Adipocyte (in vitro differentiated cells): Measurements from ENCODE around the gene IFNL4.
A peak's percentile ranks its signal among the peaks of the same experiment; 100 is the strongest.
"Not testable (repeated sequence)": the region's sequence is repeated elsewhere in the genome, so short reads cannot be mapped to it uniquely, and the experiment has no call there.

Experiments used
- DNase-seq: peaks from one replicate; pipeline ENCODE4 v3.0.0-alpha.2; 2015; ENCODE audit warnings: low read depth
- H3K27me3 ChIP-seq: replicated peaks from 2 replicates; pipeline ENCODE4 v1.7.0; 2013; ENCODE audit warnings: mild to moderate bottlenecking, low read length, moderate library complexity; ENCODE audit not compliant: control insufficient read depth, insufficient read depth
- H3K36me3 ChIP-seq: 2 replicates; pipeline ENCODE4 v1.7.0; 2013; ENCODE audit warnings: low read length, mild to moderate bottlenecking, moderate library complexity; ENCODE audit not compliant: control insufficient read depth, insufficient read depth, severe bottlenecking
- H3K4me1 ChIP-seq: 2 replicates; pipeline ENCODE4 v1.7.0; 2013; ENCODE audit warnings: mild to moderate bottlenecking, low read length, moderate library complexity; ENCODE audit not compliant: control insufficient read depth, insufficient read depth
- H3K4me3 ChIP-seq: 2 replicates; pipeline ENCODE4 v1.7.0; 2013; ENCODE audit warnings: mild to moderate bottlenecking, low read length, moderate library complexity
- H3K9ac ChIP-seq: 2 replicates; pipeline ENCODE4 v1.7.0; 2013; ENCODE audit warnings: mild to moderate bottlenecking, low read length, moderate library complexity
- H3K9me3 ChIP-seq: 2 replicates; pipeline ENCODE4 v1.7.0; 2013; ENCODE audit warnings: mild to moderate bottlenecking, low read length, moderate library complexity; ENCODE audit not compliant: control insufficient read depth

The IFNL4 gene

GRCh38 chr19:39270036-39270871, 21.6 kb upstream of the IFNL4 start:
- Histone ChIP-seq H3K4me3 (no peak overlapping the region), H3K9me3 (no peaks in the 10 kb centered on the region), H3K27me3 (peaks cover 20% of the 10 kb centered on the region), H3K4me1 (no peaks in the 10 kb centered on the region), H3K9ac (no peak overlapping the region), H3K36me3 (no peaks in the 10 kb centered on the region)
- DNase-seq = no peak

- not testable (repeated sequence) for H3K9me3 ChIP-seq, DNase-seq, H3K9ac ChIP-seq, H3K4me3 ChIP-seq, H3K4me1 ChIP-seq, H3K36me3 ChIP-seq
- H3K27me3 ChIP-seq = peaks cover 21% of the 10 kb centered on the region
Measured at GRCh38 chr19:39269369-39269768, 20.7 kb upstream of the IFNL4 start.

- not testable (repeated sequence) for H3K4me1 ChIP-seq, H3K36me3 ChIP-seq, H3K9ac ChIP-seq, H3K4me3 ChIP-seq, H3K9me3 ChIP-seq, DNase-seq
- H3K27me3 ChIP-seq = peaks cover 28% of the 10 kb centered on the region
Measured at GRCh38 chr19:39268531-39269223, 20.0 kb upstream of the IFNL4 start.

GRCh38 chr19:39268085-39268484, 19.4 kb upstream of the IFNL4 start, which contains the start of gene IFNL2:
IFNL2 (plus strand) TSS chr19:39268396; CDS start chr19:39268569, 173 bp downstream.
- not testable (repeated sequence) for H3K36me3 ChIP-seq
- peaks cover 34% of the 10 kb centered on the region for H3K27me3 ChIP-seq

GRCh38 chr19:39265321-39265916, 16.8 kb upstream of the IFNL4 start:
- no peak overlapping the region for H3K4me3 ChIP-seq
- H3K27me3 ChIP-seq = peaks cover 47% of the 10 kb centered on the region
- DNase-seq = no peak

More at GRCh38 chr19:39268085-39268484, 19.4 kb upstream of the IFNL4 start, which contains the start of gene IFNL2:
- not testable (repeated sequence) for H3K4me3 ChIP-seq, H3K9me3 ChIP-seq, H3K9ac ChIP-seq, H3K4me1 ChIP-seq, DNase-seq

GRCh38 chr19:39264306-39265290, 15.9 kb upstream of the IFNL4 start:
- peak; percentile 12 for DNase-seq
- H3K9me3 ChIP-seq = no peaks in the 10 kb centered on the region
- no peak overlapping the region for H3K9ac ChIP-seq
- H3K36me3 ChIP-seq = no peaks in the 10 kb centered on the region
- no peak overlapping the region for H3K4me3 ChIP-seq
- peaks cover 54% of the 10 kb centered on the region for H3K27me3 ChIP-seq
- H3K4me1 ChIP-seq = no peaks in the 10 kb centered on the region

More at GRCh38 chr19:39265321-39265916, 16.8 kb upstream of the IFNL4 start:
- Histone ChIP-seq H3K4me1 (no peaks in the 10 kb centered on the region), H3K36me3 (no peaks in the 10 kb centered on the region), H3K9ac (no peak overlapping the region), H3K9me3 (no peaks in the 10 kb centered on the region)

GRCh38 chr19:39263912-39264305, 15.3 kb upstream of the IFNL4 start:
- H3K4me1 ChIP-seq = no peaks in the 10 kb centered on the region
- H3K9me3 ChIP-seq = no peaks in the 10 kb centered on the region
- H3K36me3 ChIP-seq = no peaks in the 10 kb centered on the region
- H3K9ac ChIP-seq = no peak overlapping the region
- DNase-seq = no peak
- H3K4me3 ChIP-seq = no peak overlapping the region
- H3K27me3 ChIP-seq = peaks cover 59% of the 10 kb centered on the region

GRCh38 chr19:39262496-39262895, 13.8 kb upstream of the IFNL4 start:
- Histone ChIP-seq H3K27me3 (peaks cover 68% of the 10 kb centered on the region), H3K4me3 (no peak overlapping the region), H3K36me3 (no peaks in the 10 kb centered on the region), H3K9me3 (no peaks in the 10 kb centered on the region), H3K4me1 (no peaks in the 10 kb centered on the region), H3K9ac (no peak overlapping the region)
- no peak for DNase-seq

- DNase-seq = no peak
- Histone ChIP-seq H3K9me3 (peaks cover 2% of the 10 kb centered on the region), H3K36me3 (no peaks in the 10 kb centered on the region), H3K4me3 (no peak overlapping the region), H3K27me3 (peaks cover 71% of the 10 kb centered on the region), H3K4me1 (no peaks in the 10 kb centered on the region), H3K9ac (no peak overlapping the region)
Measured at GRCh38 chr19:39261704-39262103, 13.0 kb upstream of the IFNL4 start.

GRCh38 chr19:39257227-39257626, 8.6 kb upstream of the IFNL4 start:
- no peak overlapping the region for H3K4me3 ChIP-seq
- no peak for DNase-seq
- H3K4me1 ChIP-seq = no peaks in the 10 kb centered on the region
- H3K9me3 ChIP-seq = peaks cover 10% of the 10 kb centered on the region
- no peaks in the 10 kb centered on the region for H3K36me3 ChIP-seq
- peaks cover 77% of the 10 kb centered on the region for H3K27me3 ChIP-seq
- H3K9ac ChIP-seq = no peak overlapping the region
